Type B pancreatic cell (in vitro differentiated cells): ENCODE measurements around the gene EQTN. TPM values are rescaled to one million over a fixed set of nuclear protein-coding genes. Genes with fewer than 3 reads are reported as not detected.
A peak's percentile ranks its signal among the peaks of the same experiment; 100 is the strongest.

Source experiments
- DNase-seq: peaks from one replicate; pipeline ENCODE4 v3.0.0; 2021; ENCODE audit warnings: mixed read lengths; ENCODE audit not compliant: unreplicated experiment; ENCODE audit errors: extremely low spot score
- H3K27ac Mint-ChIP-seq: 2 replicates; pipeline ENCODE4 v1.8.0; 2021; ENCODE audit warnings: mild to moderate bottlenecking, mixed read lengths
- H3K27me3 Mint-ChIP-seq: 2 replicates; pipeline ENCODE4 v1.8.0; 2021; ENCODE audit warnings: mixed read lengths
- H3K36me3 Mint-ChIP-seq: 2 replicates; pipeline ENCODE4 v1.8.0; 2021; ENCODE audit warnings: mixed read lengths
- H3K4me1 Mint-ChIP-seq: one replicate; pipeline ENCODE4 v1.8.0; 2021; ENCODE audit warnings: mixed read lengths; ENCODE audit not compliant: unreplicated experiment
- H3K4me3 Mint-ChIP-seq: 2 replicates; pipeline ENCODE4 v1.8.0; 2021; ENCODE audit warnings: mild to moderate bottlenecking, mixed read lengths
- H3K9me3 Mint-ChIP-seq: 2 replicates; pipeline ENCODE4 v1.8.0; 2021; ENCODE audit warnings: mixed read lengths
- CTCF ChIP-seq: fragments of 200-600 bp; sonication (generic); conservative IDR thresholded peaks from 2 replicates; pipeline ENCODE4 v1.5.0; 2021; ENCODE audit warnings: antibody characterized with exemption, mild to moderate bottlenecking
- total RNA-seq: library from RNA; stranded (reverse); gene quantifications from 2 replicates; pipeline ENCODE4 v1.2.1, GENCODE V29; 2021; ENCODE audit warnings: low replicate concordance

EQTN gene
- total RNA-seq, 1 donor from 2014 or later = 1.1 TPM

- Mint-ChIP-seq H3K36me3 (no peaks in the 10 kb centered on the region), H3K9me3 (no peaks in the 10 kb centered on the region), H3K4me3 (no peak overlapping the region), H3K4me1 (no peaks in the 10 kb centered on the region), H3K27me3 (no peaks in the 10 kb centered on the region), H3K27ac (no peak overlapping the region)
- no peak for DNase-seq
- TF ChIP-seq CTCF = no peak
Measured at GRCh38 chr9:27280860-27281259, 16.1 kb downstream of the EQTN start.

- no peak overlapping the region for H3K4me3 Mint-ChIP-seq
- no peak overlapping the region for H3K27ac Mint-ChIP-seq
- DNase-seq = no peak
- H3K27me3 Mint-ChIP-seq = no peaks in the 10 kb centered on the region
- no peaks in the 10 kb centered on the region for H3K4me1 Mint-ChIP-seq
- no peaks in the 10 kb centered on the region for H3K9me3 Mint-ChIP-seq
- no peak for TF ChIP-seq CTCF
- H3K36me3 Mint-ChIP-seq = no peaks in the 10 kb centered on the region
Measured at GRCh38 chr9:27280249-27280648, 16.7 kb downstream of the EQTN start.

- Mint-ChIP-seq H3K4me1 (no peaks in the 10 kb centered on the region), H3K4me3 (no peak overlapping the region), H3K27ac (no peak overlapping the region), H3K9me3 (no peaks in the 10 kb centered on the region), H3K27me3 (no peaks in the 10 kb centered on the region), H3K36me3 (no peaks in the 10 kb centered on the region)
- no peak for TF ChIP-seq CTCF
- DNase-seq = no peak
Measured at GRCh38 chr9:27279611-27280010, 17.3 kb downstream of the EQTN start.

- Mint-ChIP-seq H3K36me3 (no peaks in the 10 kb centered on the region), H3K27ac (no peak overlapping the region), H3K4me3 (no peak overlapping the region), H3K4me1 (no peaks in the 10 kb centered on the region), H3K27me3 (no peaks in the 10 kb centered on the region), H3K9me3 (no peaks in the 10 kb centered on the region)
- no peak for DNase-seq
- TF ChIP-seq CTCF = no peak
Measured at GRCh38 chr9:27278374-27278773, 18.6 kb downstream of the EQTN start.

GRCh38 chr9:27276193-27277030 is 20.5 kb downstream of the EQTN start:
- peak overlapping the region; percentile 11 for H3K4me3 Mint-ChIP-seq
- no peaks in the 10 kb centered on the region for H3K27me3 Mint-ChIP-seq
- no peak for DNase-seq
- no peak overlapping the region for H3K27ac Mint-ChIP-seq
- no peaks in the 10 kb centered on the region for H3K9me3 Mint-ChIP-seq
- no peaks in the 10 kb centered on the region for H3K36me3 Mint-ChIP-seq
- no peaks in the 10 kb centered on the region for H3K4me1 Mint-ChIP-seq
- TF ChIP-seq CTCF = peak; percentile 88
